GM18519 (cell line): ENCODE data around the gene RFX3.
"Not testable (repeated sequence)": the region's sequence is repeated elsewhere in the genome, so short reads cannot be mapped to it uniquely, and the experiment has no call there.

Source experiments
- ATAC-seq: cut with Tn5 transposase; IDR thresholded peaks from one replicate; pipeline ENCODE4 v1.9.1; 2021; ENCODE audit warnings: mild to moderate bottlenecking, moderate library complexity; ENCODE audit not compliant: unreplicated experiment, low FRiP score

RFX3 gene

DNA sequence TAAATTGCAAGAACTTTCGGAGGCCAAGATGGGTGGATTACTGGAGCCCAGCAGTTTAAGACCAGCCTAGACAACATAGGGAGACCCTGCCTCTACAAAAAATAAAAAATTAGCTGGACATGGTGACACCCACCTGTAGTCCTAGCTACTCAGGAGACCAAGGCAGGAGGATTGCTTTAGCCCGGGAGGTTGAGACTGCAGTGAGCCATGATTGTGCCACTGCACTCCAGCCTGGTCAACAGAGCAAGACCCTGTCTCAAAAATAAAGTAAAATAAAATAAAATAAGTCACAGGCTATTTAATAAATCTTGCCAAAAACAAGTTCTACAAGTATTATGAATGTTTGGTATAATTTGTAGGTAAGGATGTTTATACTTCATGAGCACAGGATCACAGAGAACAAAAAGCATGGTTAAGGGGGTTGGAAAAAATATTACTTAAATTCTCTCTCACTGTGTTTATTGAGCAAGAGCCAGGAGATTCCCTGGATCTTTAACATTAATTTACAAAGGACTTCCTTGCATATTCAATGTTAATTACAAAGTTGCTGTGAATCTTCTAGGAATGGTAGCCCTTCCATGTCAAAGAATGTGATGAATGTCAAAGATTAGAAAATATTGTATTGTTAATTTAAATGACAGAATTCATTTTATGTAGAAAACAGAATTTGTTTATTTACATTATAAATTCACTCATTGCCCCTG, 164.0 kb downstream of the RFX3 start:
- ATAC-seq = no peak

GRCh38 chr9:3361116-3361515, 164.7 kb downstream of the RFX3 start:
- no peak for ATAC-seq

GRCh38 chr9:3360245-3360644, 165.6 kb downstream of the RFX3 start:
- ATAC-seq = no peak

DNA sequence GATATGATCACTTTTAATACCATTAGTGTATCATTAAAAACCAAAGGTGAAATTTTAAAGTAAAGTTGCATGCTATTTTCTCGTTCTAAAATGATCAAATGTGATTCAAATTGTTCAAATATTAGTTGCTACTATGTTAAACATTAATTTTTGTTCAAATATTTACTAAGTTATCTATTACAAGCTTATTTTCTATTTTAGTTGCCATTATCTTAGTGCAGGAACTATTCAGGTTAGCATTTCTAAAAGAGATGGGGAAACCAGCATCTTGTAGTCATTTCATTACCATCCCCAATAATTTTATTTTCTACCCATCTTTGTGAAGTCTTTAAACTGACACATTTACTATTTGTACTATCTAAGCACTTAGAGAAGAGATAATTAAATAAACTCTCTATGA, 166.0 kb downstream of the RFX3 start:
- no peak for ATAC-seq

DNA sequence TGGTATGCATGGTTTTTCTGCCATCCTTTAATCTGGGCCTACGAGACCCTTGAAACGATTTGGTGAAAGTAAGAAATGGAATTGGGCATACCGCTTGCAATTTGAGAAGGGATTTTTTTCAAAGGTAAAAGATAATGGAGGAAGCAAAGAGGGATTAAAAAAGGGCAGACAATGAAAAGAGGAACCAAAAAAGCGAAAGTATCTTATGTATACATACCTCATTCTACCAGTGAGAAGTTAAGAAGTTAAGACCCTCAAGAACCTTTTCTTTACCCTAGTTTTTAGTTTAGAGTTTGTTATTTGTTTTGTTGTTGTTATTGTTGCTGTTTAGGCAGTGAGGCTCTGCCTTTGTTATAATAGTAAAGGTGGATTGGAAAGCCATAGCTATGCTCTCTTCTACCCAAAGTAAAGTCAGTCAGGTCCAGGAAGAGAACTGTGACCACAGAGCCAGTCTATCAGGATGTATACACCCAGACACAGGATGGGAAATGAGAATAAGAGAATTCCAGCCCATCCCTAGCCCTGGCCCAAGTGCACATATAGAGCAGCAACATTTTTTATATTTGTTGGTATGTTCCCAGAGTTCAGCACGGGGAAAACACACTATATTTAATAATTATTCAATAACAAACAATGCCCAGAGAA, 166.6 kb downstream of the RFX3 start:
- ATAC-seq = no peak

- no peak for ATAC-seq
Measured at GRCh38 chr9:3348169-3348568, 177.6 kb downstream of the RFX3 start.

DNA sequence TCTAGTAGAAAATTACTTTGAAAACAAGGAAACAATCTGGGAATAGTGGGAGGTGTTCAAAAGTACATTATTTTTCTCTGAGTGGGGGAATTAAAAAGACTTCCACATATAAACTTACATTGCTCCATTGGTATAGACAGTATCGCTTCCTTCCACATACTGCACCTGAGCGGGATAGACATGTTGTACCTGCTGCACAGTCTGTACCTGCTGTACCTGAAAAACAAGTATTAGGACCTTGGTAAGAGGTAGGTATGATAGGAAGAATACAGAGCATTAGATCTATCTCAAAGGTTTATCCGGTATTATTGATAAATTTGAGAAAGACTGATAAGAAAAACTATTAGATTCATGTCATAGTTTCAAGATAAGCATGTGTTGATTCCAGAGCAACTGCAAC, 179.3 kb downstream of the RFX3 start:
- ATAC-seq = no peak

DNA sequence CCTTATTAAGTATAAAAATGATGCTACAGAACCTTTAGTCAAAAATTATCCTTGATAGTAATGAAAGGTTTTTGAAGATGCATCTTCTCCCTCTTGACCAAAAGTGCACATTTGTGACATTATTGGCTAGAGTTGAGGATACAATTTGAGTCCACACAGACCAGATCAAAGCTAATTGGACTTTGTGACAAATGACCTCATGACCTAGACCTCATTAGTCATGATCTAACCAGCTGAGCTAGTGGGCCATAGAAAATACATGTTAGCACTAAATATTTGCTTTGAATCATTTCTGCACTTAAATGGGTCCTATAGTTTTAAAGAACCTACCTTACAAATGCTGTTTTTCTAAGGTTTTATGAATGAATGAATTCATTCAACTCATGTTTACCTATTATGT, 182.1 kb downstream of the RFX3 start:
- no peak for ATAC-seq

DNA sequence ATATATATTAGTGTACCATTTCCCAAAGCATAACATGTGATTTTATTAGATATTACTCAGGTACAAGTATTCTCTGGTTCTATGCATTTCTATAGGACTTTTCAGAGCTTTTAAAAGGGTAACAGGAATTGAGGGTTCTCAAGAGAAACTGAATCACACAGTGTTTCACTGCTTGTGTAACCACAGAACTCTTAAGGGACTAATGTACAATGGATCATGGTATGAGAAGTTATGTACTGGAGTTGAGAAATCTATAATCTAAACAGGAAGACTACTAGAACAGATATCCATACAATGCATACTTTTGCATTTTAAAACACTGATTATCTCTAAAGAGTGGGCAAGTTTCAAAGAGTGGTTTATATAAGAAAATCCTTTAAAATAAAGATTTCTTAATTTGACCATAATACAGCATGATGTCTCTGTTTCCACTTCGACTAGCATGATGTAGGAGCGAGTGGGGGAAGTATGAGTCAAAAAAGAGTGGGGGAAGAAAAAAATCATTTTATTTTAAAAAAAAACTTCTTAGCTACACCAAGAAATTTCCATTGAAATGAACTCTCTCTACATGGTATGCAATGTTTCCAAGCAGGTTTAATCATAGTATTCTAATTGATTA, 183.5 kb downstream of the RFX3 start:
- ATAC-seq = no peak

- ATAC-seq = no peak
Measured at GRCh38 chr9:3337515-3338225, 188.1 kb downstream of the RFX3 start.

- no peak for ATAC-seq
Measured at GRCh38 chr9:3336951-3337350, 188.8 kb downstream of the RFX3 start.

- no peak for ATAC-seq
Measured at GRCh38 chr9:3332802-3333201, 193.0 kb downstream of the RFX3 start.

DNA sequence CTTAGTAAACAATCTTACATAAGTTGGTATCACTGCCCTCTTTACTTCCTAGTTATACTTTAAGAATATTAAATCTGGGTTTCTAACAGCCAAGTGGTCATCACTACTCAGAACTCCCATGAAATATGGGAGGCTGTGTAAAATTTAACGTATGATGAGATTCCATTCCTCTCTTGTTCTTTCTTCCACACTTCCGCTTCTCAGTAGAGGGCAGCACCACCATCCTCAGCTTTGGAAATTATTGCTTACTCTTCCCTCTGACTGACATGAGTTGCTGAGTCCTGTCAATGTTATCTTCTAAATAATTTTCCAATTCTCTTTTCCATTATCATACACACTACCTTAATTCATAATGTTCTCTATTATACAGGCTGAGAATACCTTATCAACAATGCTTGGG, 194.0 kb downstream of the RFX3 start:
- no peak for ATAC-seq

- ATAC-seq = no peak
Measured at GRCh38 chr9:3330792-3331420, 194.9 kb downstream of the RFX3 start.

DNA sequence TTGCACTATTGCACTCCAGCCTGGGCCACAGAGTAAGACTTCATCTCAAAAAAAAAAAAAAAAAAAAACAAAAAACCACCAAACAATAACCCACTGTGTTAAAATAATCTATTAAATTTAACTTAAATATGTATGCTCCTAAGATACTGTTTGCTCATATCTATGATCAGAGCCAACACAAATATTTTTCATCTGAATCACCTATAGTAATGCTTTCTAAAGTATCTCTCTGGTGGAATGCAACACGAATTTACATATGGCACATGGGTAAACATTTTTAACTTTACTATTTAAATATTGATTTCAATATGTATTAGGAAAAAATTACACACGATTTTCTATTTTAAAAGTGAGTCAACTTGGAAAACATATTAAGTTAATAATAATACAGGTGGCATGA, 196.4 kb downstream of the RFX3 start:
- no peak for ATAC-seq

DNA sequence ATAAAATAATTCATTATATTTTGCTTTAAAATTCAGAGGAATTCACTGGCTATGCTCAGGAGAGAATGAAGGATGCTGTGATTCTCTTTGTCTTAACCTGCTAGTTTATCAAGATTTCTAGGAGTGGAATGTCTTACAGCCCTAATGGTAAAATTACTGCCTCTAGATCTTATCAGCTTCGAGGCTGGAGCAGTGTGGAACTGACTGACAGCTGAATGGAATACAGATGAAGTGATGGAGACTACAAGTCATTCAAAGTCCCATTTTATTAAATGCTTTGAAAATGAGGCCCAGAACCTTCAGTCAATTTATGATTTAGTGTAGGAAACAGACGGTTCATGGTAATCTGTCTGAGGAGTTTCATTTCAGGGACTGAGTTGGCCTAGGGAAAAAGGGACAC, 202.1 kb downstream of the RFX3 start:
- ATAC-seq = no peak

DNA sequence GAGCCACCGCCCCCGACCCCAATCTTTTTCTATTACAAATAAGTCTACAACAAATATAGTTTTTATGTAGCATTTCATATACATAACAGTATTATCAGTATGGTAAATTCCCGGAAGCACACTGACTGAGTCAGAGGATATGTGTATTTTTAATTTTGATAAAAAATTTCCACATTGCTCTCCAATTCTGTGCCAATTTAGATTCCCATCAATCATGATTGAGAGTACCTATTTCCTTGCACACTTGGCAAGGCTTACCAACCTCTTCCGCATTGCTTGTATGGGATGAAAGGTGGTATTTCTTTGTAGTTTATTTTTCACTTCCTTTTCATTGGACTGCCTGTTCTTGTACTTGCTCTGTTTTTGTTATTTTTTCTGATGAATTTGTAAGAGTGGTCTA, 204.6 kb downstream of the RFX3 start:
- no peak for ATAC-seq

DNA sequence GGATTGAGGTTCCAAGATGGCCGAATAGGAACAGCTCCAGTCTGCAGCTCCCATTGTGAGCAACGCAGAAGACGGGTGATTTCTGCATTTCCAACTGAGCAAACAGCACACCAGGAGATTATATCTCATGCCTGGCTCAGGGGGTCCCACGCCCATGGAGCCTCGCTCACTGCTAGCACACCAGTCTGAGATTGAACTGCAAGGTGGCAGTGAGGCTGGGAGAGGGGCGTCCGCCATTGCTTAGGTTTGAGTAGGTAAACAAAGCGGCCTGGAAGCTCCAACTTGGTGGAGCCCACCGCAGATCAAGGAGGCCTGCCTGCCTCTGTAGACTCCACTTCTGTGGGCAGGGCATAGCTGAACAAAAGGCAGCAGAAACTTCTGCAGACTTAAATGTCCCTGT, 213.2 kb downstream of the RFX3 start:
- ATAC-seq = not testable (repeated sequence)

GRCh38 chr9:3308609-3309008, 217.2 kb downstream of the RFX3 start:
- no peak for ATAC-seq

- ATAC-seq = not testable (repeated sequence)
Measured at GRCh38 chr9:3304388-3304787, 221.4 kb downstream of the RFX3 start.

GRCh38 chr9:3299872-3300271, 225.9 kb downstream of the RFX3 start:
- ATAC-seq = peak; percentile 97
